Measurements from ENCODE around the gene DAPK2. TPM values are rescaled to one million over a fixed set of nuclear protein-coding genes. Genes with fewer than 3 reads are reported as not detected.

The DAPK2 gene
- 100 to 1,000 TPM in 2 of 4 donors, 10 to 100 TPM in 2; 64.6 to 189 (median 125) TPM for total RNA-seq

GRCh38 chr15:64046421-64047153 is at the start of gene DAPK2:
Gene DAPK2, minus strand, starts transcription at chr15:64046485. Its CDS starts 6,224 bp downstream, at chr15:64040261.
- Histone ChIP-seq H3K36me3 (peaks cover 0 to 5% (median 0%) of the 10 kb centered on the region in 3 donors), H3K27ac (peak within 1 kb of the TSS; percentile 66 to 85 (median 74)), H3K4me1 (peaks cover 0 to 24% (median 17%) of the 10 kb centered on the region in 4 donors), H3K4me3 (peak within 1 kb of the TSS; percentile 61 to 88 (median 68)), H3K9me3 (no peaks in the 10 kb centered on the region), H3K27me3 (no peaks in the 10 kb centered on the region)
- TF ChIP-seq CTCF (IDR thresholded peaks at IDR 0.05) (peak; percentile 64 to 95 (median 91)), POLR2A (IDR thresholded peaks at IDR 0.05) (peak in 1 of 2 donors; percentile 10)
- DNase-seq, result peak; percentile 64 to 90 (median 87)

- DNase-seq, result no peak
- peak overlapping the region; percentile 74 to 95 (median 86) for H3K4me3 ChIP-seq
- no peaks in the 10 kb centered on the region for H3K9me3 ChIP-seq
- no peaks in the 10 kb centered on the region for H3K36me3 ChIP-seq
- peak overlapping the region; percentile 81 to 94 (median 86) for H3K27ac ChIP-seq
- TF ChIP-seq POLR2A (IDR thresholded peaks at IDR 0.05), result no peak
- no peak for TF ChIP-seq CTCF (IDR thresholded peaks at IDR 0.05)
- no peaks in the 10 kb centered on the region for H3K27me3 ChIP-seq
- peaks cover 0 to 40% (median 17%) of the 10 kb centered on the region in 4 donors for H3K4me1 ChIP-seq
Observed at GRCh38 chr15:64095431-64095794, 49.1 kb upstream of the DAPK2 start.

- H3K4me3 ChIP-seq, result peak within 1 kb of the TSS; percentile 64 to 75 (median 69)
- DNase-seq, result peak; percentile 94 to 98 (median 95)
- peaks cover 0 to 7% (median 0%) of the 10 kb centered on the region in 3 donors for H3K36me3 ChIP-seq
- no peaks in the 10 kb centered on the region for H3K27me3 ChIP-seq
- peak within 1 kb of the TSS; percentile 87 to 91 (median 88) for H3K27ac ChIP-seq
- no peak for TF ChIP-seq CTCF (IDR thresholded peaks at IDR 0.05)
- peak; percentile 79 to 88 for TF ChIP-seq POLR2A (IDR thresholded peaks at IDR 0.05)
- H3K4me1 ChIP-seq, result peaks cover 0 to 42% (median 21%) of the 10 kb centered on the region in 4 donors
- H3K9me3 ChIP-seq, result no peaks in the 10 kb centered on the region
Observed at GRCh38 chr15:64093627-64094417, 47.5 kb upstream of the DAPK2 start, which contains the start of gene CIAO2A. Gene CIAO2A, minus strand, starts transcription at chr15:64093838. Its CDS starts 70 bp downstream, at chr15:64093768.

- no peaks in the 10 kb centered on the region for H3K27me3 ChIP-seq
- no peak for TF ChIP-seq POLR2A (IDR thresholded peaks at IDR 0.05)
- peaks cover 0 to 40% (median 17%) of the 10 kb centered on the region in 4 donors for H3K4me1 ChIP-seq
- peak overlapping the region; percentile 87 to 91 (median 88) for H3K27ac ChIP-seq
- H3K36me3 ChIP-seq, result peaks cover 0 to 13% (median 0%) of the 10 kb centered on the region in 3 donors
- peak overlapping the region; percentile 64 to 75 (median 69) for H3K4me3 ChIP-seq
- no peaks in the 10 kb centered on the region for H3K9me3 ChIP-seq
- DNase-seq, result peak; percentile 58 to 77 (median 63)
Observed at GRCh38 chr15:64092864-64093626, 46.8 kb upstream of the DAPK2 start.

- DNase-seq, result no peak
- Histone ChIP-seq H3K4me1 (peaks cover 0 to 33% (median 13%) of the 10 kb centered on the region in 4 donors), H3K27me3 (no peaks in the 10 kb centered on the region), H3K36me3 (peaks cover 0 to 21% (median 0%) of the 10 kb centered on the region in 3 donors), H3K27ac (peak overlapping the region; percentile 87 to 91 (median 88)), H3K4me3 (peak overlapping the region in 3 of 4 donors; percentile 69 to 75 (median 69)), H3K9me3 (no peaks in the 10 kb centered on the region)
- TF ChIP-seq CTCF (IDR thresholded peaks at IDR 0.05), result peak in 3 of 6 experiments; percentile 31 to 53 (median 34)
- no peak for TF ChIP-seq POLR2A (IDR thresholded peaks at IDR 0.05)
Observed at GRCh38 chr15:64092075-64092820, 46.0 kb upstream of the DAPK2 start.

All from Peyer's patch (tissue), 4 donors.